Stimulated activated CD8-positive, alpha-beta memory T cell treated with anti-CD3 and anti-CD28 coated beads, Interleukin-12 subunit alpha, Interleukin-12 subunit beta, amount 100 ng/mL, for 24 hours (primary cell): ENCODE results near the gene MFN1.
"Not testable (repeated sequence)": the region's sequence is repeated elsewhere in the genome, so short reads cannot be mapped to it uniquely, and the experiment has no call there.

Experiments used
- DNase-seq: peaks from one replicate; pipeline ENCODE4 v3.0.0-alpha.2; 2020; ENCODE audit errors: extremely low read depth

MFN1 gene

GRCh38 chr3:179347345-179348194 lies at the start of gene MFN1:
TSS of gene MFN1 (plus strand) at chr3:179347709. CDS start at chr3:179348852, 1,143 bp downstream.
- DNase-seq: peak; percentile 79

- no peak for DNase-seq
Observed at GRCh38 chr3:179297971-179298725, 49.4 kb upstream of the MFN1 start.

- no peak for DNase-seq
Observed at GRCh38 chr3:179299316-179299715, 48.2 kb upstream of the MFN1 start.

GRCh38 chr3:179299999-179300613 lies 47.4 kb upstream of the MFN1 start:
- no peak for DNase-seq

- DNase-seq: no peak
Observed at GRCh38 chr3:179301645-179302044, 45.9 kb upstream of the MFN1 start.

- no peak for DNase-seq
Observed at GRCh38 chr3:179302111-179302510, 45.4 kb upstream of the MFN1 start.

- DNase-seq: no peak
Observed at GRCh38 chr3:179304605-179305004, 42.9 kb upstream of the MFN1 start.

GRCh38 chr3:179307362-179307761 lies 40.1 kb upstream of the MFN1 start:
- DNase-seq: not testable (repeated sequence)

GRCh38 chr3:179308001-179308400 lies 39.5 kb upstream of the MFN1 start:
- no peak for DNase-seq

GRCh38 chr3:179309225-179310078 lies 38.1 kb upstream of the MFN1 start:
- no peak for DNase-seq

GRCh38 chr3:179318876-179319275 lies 28.6 kb upstream of the MFN1 start:
- no peak for DNase-seq

GRCh38 chr3:179321668-179322285 lies 25.7 kb upstream of the MFN1 start:
- DNase-seq: no peak

GRCh38 chr3:179322286-179323196 lies 25.0 kb upstream of the MFN1 start, which contains the start of gene ZNF639:
TSS of gene ZNF639 (plus strand) at chr3:179323031. CDS start at chr3:179328294, 5,263 bp downstream.
- DNase-seq: peak; percentile 71

- peak; percentile 27 for DNase-seq
Observed at GRCh38 chr3:179323197-179324110, 24.1 kb upstream of the MFN1 start.

- no peak for DNase-seq
Observed at GRCh38 chr3:179324270-179324754, 23.2 kb upstream of the MFN1 start.

- DNase-seq: no peak
Observed at GRCh38 chr3:179330438-179330837, 17.1 kb upstream of the MFN1 start.

- no peak for DNase-seq
Observed at GRCh38 chr3:179332240-179332639, 15.3 kb upstream of the MFN1 start.

GRCh38 chr3:179333084-179333483 lies 14.4 kb upstream of the MFN1 start:
- no peak for DNase-seq
